Fibroblast of lung (primary cell): ENCODE results near the gene TMEM161B. TPM values are rescaled to one million over a fixed set of nuclear protein-coding genes. Genes with fewer than 3 reads are reported as not detected.

ENCODE experiments used
- DNase-seq, 2 donors: peaks; one replicate each; pipeline versions ENCODE4 v3.0.0 to v3.0.0-alpha.2; 2010; ENCODE audit warnings: low read depth in 2 of 2
- H2AFZ ChIP-seq: 2 replicates; pipeline ENCODE4 v1.5.1; 2012; ENCODE audit warnings: low read length, control low read depth, inconsistent platforms
- H3K27ac ChIP-seq: 2 replicates; pipeline ENCODE4 v1.5.1; 2011; ENCODE audit warnings: low read length, control low read depth; ENCODE audit not compliant: insufficient read depth
- H3K27me3 ChIP-seq: 2 replicates; pipeline ENCODE4 v1.5.1; 2011; ENCODE audit warnings: mild to moderate bottlenecking, low read length; ENCODE audit not compliant: control insufficient read depth, insufficient read depth
- H3K36me3 ChIP-seq: 2 replicates; pipeline ENCODE4 v1.5.1; 2011; ENCODE audit warnings: low read length; ENCODE audit not compliant: control insufficient read depth, insufficient read depth
- H3K4me1 ChIP-seq: 2 replicates; pipeline ENCODE4 v1.5.1; 2011; ENCODE audit warnings: low read length; ENCODE audit not compliant: control insufficient read depth, insufficient read depth; ENCODE audit errors: extremely low read depth
- H3K4me2 ChIP-seq: 2 replicates; pipeline ENCODE4 v1.5.1; 2011; ENCODE audit warnings: low read length, control low read depth; ENCODE audit not compliant: insufficient read depth; ENCODE audit errors: extremely low read depth
- H3K4me3 ChIP-seq, 4 experiments: fragments of 200-600 bp in 1 of 4; sonication (generic) in 1 of 4; replicated peaks in 1 of 4; 2 replicates each; pipeline ENCODE4 v1.5.1; 2011 to 2016; ENCODE audit warnings: low read length in 4 of 4, low read depth in 3 of 4, mild to moderate bottlenecking in 3 of 4, control low read depth in 2 of 4, inconsistent platforms in 1 of 4, mixed read lengths in 1 of 4; ENCODE audit not compliant: insufficient read depth in 1 of 4; ENCODE audit errors: control extremely low read depth in 1 of 4
- H3K79me2 ChIP-seq: 2 replicates; pipeline ENCODE4 v1.5.1; 2012; ENCODE audit warnings: mild to moderate bottlenecking, low read length, inconsistent platforms; ENCODE audit not compliant: control insufficient read depth, insufficient read depth
- H3K9ac ChIP-seq: 2 replicates; pipeline ENCODE4 v1.5.1; 2011; ENCODE audit warnings: mild to moderate bottlenecking, low read length, control low read depth; ENCODE audit not compliant: insufficient read depth
- H3K9me3 ChIP-seq: 2 replicates; pipeline ENCODE4 v1.5.1; 2012; ENCODE audit warnings: low read depth, low read length; ENCODE audit not compliant: control insufficient read depth, insufficient read depth
- H4K20me1 ChIP-seq: 2 replicates; pipeline ENCODE4 v1.5.1; 2011; ENCODE audit warnings: low read length; ENCODE audit not compliant: control insufficient read depth, insufficient read depth; ENCODE audit errors: extremely low read depth
- CTCF ChIP-seq, 2 donors: IDR thresholded peaks in 1 of 2; conservative IDR thresholded peaks in 1 of 2; 1 replicate in 1 of 2; 2 replicates in 1 of 2; pipeline ENCODE4 v1.5.1; 2011 to 2012; ENCODE audit warnings: low read length in 2 of 2, control low read depth in 1 of 2, inconsistent platforms in 1 of 2, low read depth in 1 of 2, mild to moderate bottlenecking in 1 of 2
- EZH2 ChIP-seq: IDR thresholded peaks from 2 replicates; pipeline ENCODE4 v1.5.1; 2012; ENCODE audit warnings: low read length, control low read depth, mild to moderate bottlenecking; ENCODE audit errors: missing control alignments
- polyA plus RNA-seq, 2 donors: library from polyadenylated mRNA; depleted of rRNA in 1 of 2; stranded (reverse) in 1 of 2; unstranded in 1 of 2; fragments of >200 nt; gene quantifications; 2 replicates each; pipeline ENCODE4 v1.2.1, GENCODE V29; 2011 to 2012; ENCODE audit warnings: missing spikeins in 1 of 2
- total RNA-seq: library from RNA; depleted of rRNA; stranded (reverse); fragments of >200 nt; gene quantifications from 2 replicates; pipeline ENCODE4 v1.2.1, GENCODE V29; 2014

The TMEM161B gene
- total and polyA plus RNA-seq, 2 donors (not counting 1 experiment from before 2014, with no cell fraction given) = 11.5 to 18.3 TPM

- H3K9ac ChIP-seq = no peak overlapping the region
- no peak for TF ChIP-seq EZH2
- no peak for TF ChIP-seq CTCF (conservative IDR thresholded peaks at IDR 0.05 in 1 of 2, IDR thresholded peaks at IDR 0.05 in 1 of 2; ENCODE audit: low read depth in 1 of 2, low read length in 2 of 2)
Observed at GRCh38 chr5:88145221-88145610, 123.4 kb downstream of the TMEM161B start.

More at GRCh38 chr5:88145221-88145610, 123.4 kb downstream of the TMEM161B start:
- peak overlapping the region; percentile 20 for H3K4me2 ChIP-seq
- H3K4me1 ChIP-seq = peaks cover 4% of the 10 kb centered on the region
- H4K20me1 ChIP-seq = peaks cover 2% of the 10 kb centered on the region
- no peaks in the 10 kb centered on the region for H3K36me3 ChIP-seq
- DNase-seq = no peak
- H3K79me2 ChIP-seq = no peaks in the 10 kb centered on the region
- peaks cover 34% of the 10 kb centered on the region for H3K27me3 ChIP-seq
- H2AFZ ChIP-seq = no peak overlapping the region
- peak overlapping the region in 3 of 4 experiments; percentile 8 to 33 (median 32) for H3K4me3 ChIP-seq
- no peak overlapping the region for H3K27ac ChIP-seq
- H3K9me3 ChIP-seq = no peaks in the 10 kb centered on the region
